Esophagus muscularis mucosa (tissue), 3 donors: ENCODE results near the gene NUF2.

ENCODE experiments used
- POLR2A ChIP-seq: fragments of 450-650 bp; IDR thresholded peaks from one replicate; pipeline ENCODE4 v1.6.1; 2017; ENCODE audit warnings: antibody characterized with exemption, moderate library complexity, mild to moderate bottlenecking, low read depth
- TF ChIP-seq, protein P1 (sequence below), 3 experiments: fragments of 200-600 bp in 2 of 3; fragments of 450-650 bp in 1 of 3; sonication (generic) in 2 of 3; IDR thresholded peaks; one replicate each; pipeline ENCODE4 v1.5.1; 2017 to 2019; ENCODE audit warnings: antibody characterized with exemption in 3 of 3, mild to moderate bottlenecking in 2 of 3, moderate library complexity in 1 of 3

DNA sequence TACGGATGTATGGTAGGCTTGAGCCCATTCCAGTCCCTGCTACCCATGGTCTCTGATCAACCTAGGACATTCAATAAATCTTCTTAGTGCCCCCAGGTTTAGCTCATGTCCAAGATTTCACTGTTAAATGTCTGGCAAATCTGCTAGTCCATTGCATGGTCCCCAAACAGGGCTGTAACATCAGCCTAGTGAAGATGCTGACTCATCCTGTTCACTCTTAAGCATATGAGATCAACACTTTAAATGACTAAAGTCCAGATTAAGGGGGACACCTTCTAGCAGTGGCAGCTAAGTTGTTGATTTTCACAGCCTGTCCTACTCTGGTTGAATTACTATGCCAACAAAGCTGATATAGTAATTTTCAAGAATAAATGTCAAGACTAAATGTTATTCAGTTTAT is 46.5 kb upstream of the NUF2 start:
- TF ChIP-seq, protein P1, sequence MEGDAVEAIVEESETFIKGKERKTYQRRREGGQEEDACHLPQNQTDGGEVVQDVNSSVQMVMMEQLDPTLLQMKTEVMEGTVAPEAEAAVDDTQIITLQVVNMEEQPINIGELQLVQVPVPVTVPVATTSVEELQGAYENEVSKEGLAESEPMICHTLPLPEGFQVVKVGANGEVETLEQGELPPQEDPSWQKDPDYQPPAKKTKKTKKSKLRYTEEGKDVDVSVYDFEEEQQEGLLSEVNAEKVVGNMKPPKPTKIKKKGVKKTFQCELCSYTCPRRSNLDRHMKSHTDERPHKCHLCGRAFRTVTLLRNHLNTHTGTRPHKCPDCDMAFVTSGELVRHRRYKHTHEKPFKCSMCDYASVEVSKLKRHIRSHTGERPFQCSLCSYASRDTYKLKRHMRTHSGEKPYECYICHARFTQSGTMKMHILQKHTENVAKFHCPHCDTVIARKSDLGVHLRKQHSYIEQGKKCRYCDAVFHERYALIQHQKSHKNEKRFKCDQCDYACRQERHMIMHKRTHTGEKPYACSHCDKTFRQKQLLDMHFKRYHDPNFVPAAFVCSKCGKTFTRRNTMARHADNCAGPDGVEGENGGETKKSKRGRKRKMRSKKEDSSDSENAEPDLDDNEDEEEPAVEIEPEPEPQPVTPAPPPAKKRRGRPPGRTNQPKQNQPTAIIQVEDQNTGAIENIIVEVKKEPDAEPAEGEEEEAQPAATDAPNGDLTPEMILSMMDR (IDR thresholded peaks at IDR 0.05) = no peak
- no peak for TF ChIP-seq POLR2A
